ENCODE measurements around the gene SERPINF2. TPM values are rescaled to one million over a fixed set of nuclear protein-coding genes. Genes with fewer than 3 reads are reported as not detected.

Gene SERPINF2
- total RNA-seq, 1 donor from 2014 or later, result 28.3 TPM

DNA sequence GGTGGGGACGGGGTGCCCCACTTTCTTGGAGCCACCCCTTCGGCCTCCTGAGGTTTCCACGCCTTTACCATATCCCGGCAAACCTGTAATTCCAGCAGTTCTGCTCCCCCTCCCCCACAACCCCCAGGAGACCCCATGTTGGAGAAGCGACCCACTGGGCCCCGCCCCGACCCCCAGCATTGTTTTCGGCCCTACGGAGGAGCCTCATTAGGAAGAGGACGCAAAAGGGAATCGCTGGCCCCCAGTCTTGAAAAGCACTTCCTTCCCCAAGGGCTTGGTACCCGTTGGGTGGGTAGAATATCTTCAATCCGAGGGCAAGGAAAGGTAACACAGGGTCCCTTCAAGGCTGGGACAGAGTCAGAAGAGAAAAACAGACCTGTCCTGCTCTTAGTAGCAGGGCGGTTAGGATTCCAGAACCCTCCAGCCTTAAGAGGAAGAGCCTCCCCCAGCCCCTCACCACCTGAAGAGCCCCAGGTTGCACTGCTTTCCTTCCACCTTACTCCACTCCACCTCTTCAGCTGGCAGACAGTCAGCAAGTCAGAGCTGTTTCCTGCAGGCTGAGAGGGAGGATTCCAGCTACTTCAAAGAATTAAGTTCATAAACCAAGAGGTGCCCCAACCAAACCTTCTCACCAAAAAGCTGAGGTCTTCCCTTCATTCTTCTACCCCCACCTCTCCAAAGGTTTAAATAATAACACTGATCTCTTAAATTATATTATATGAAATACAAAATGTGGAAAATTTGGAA is 31.7 kb upstream of the SERPINF2 start:
- Mint-ChIP-seq H3K36me3 (no peaks in the 10 kb centered on the region), H3K9me3 (no peaks in the 10 kb centered on the region), H3K27ac (peak overlapping the region; percentile 85), H3K4me3 (peak overlapping the region; percentile 81), H3K27me3 (peaks cover 3% of the 10 kb centered on the region), H3K4me1 (ENCODE audit: unreplicated experiment) (peaks cover 24% of the 10 kb centered on the region)
- TF ChIP-seq, protein P1, sequence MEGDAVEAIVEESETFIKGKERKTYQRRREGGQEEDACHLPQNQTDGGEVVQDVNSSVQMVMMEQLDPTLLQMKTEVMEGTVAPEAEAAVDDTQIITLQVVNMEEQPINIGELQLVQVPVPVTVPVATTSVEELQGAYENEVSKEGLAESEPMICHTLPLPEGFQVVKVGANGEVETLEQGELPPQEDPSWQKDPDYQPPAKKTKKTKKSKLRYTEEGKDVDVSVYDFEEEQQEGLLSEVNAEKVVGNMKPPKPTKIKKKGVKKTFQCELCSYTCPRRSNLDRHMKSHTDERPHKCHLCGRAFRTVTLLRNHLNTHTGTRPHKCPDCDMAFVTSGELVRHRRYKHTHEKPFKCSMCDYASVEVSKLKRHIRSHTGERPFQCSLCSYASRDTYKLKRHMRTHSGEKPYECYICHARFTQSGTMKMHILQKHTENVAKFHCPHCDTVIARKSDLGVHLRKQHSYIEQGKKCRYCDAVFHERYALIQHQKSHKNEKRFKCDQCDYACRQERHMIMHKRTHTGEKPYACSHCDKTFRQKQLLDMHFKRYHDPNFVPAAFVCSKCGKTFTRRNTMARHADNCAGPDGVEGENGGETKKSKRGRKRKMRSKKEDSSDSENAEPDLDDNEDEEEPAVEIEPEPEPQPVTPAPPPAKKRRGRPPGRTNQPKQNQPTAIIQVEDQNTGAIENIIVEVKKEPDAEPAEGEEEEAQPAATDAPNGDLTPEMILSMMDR (conservative IDR thresholded peaks at IDR 0.05), result no peak
- DNase-seq (ENCODE audit: extremely low spot score, unreplicated experiment), result no peak

DNA sequence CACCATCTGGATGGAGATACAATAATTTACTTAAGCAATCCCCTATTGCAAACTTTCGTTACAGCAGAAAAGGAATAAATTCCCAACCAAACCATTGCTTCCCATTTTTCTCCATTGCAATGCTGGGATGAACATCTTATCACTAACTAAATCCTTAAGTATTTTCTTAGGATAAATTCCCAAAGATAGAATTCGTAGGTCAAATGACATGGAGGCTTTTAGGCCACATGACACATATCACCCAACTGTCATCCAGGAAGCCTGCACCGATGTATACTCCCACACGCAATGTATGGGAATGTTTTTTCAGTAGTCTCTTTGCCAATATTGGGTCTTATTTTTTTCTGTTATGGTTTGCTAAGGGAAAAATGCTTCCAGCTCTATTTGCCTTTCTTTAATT is 30.9 kb upstream of the SERPINF2 start:
- peaks cover 24% of the 10 kb centered on the region for H3K4me1 Mint-ChIP-seq (ENCODE audit: unreplicated experiment)
- peak overlapping the region; percentile 85 for H3K27ac Mint-ChIP-seq
- peaks cover 3% of the 10 kb centered on the region for H3K27me3 Mint-ChIP-seq
- no peak for DNase-seq (ENCODE audit: extremely low spot score, unreplicated experiment)
- H3K4me3 Mint-ChIP-seq, result peak overlapping the region; percentile 88
- H3K9me3 Mint-ChIP-seq, result no peaks in the 10 kb centered on the region
- no peaks in the 10 kb centered on the region for H3K36me3 Mint-ChIP-seq
- TF ChIP-seq, protein P1 (conservative IDR thresholded peaks at IDR 0.05), result no peak

DNA sequence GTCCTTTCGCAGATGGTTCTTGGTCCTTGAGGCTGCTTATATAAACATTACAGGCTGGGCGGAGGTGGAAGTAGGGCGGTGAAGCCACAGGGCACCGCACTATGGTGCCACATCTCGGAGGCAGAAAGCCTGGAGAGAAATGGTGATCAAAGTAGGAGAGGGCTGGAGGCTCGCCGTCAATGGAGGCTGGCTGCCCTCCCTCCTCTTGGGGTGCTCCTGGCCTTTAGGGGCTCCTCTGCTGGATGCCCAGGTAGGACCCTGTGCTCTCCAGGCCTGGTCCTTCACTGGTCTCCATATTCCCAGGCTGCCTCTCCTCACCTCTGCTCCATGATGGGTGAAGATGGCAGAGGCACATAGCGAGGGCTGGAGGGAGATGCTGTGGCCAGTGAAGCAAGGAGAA is 30.4 kb upstream of the SERPINF2 start:
- Mint-ChIP-seq H3K4me1 (ENCODE audit: unreplicated experiment) (peaks cover 24% of the 10 kb centered on the region), H3K27me3 (peaks cover 1% of the 10 kb centered on the region), H3K36me3 (no peaks in the 10 kb centered on the region), H3K4me3 (peak overlapping the region; percentile 88), H3K27ac (peak overlapping the region; percentile 85), H3K9me3 (no peaks in the 10 kb centered on the region)
- no peak for DNase-seq (ENCODE audit: extremely low spot score, unreplicated experiment)
- TF ChIP-seq, protein P1 (conservative IDR thresholded peaks at IDR 0.05), result no peak

DNA sequence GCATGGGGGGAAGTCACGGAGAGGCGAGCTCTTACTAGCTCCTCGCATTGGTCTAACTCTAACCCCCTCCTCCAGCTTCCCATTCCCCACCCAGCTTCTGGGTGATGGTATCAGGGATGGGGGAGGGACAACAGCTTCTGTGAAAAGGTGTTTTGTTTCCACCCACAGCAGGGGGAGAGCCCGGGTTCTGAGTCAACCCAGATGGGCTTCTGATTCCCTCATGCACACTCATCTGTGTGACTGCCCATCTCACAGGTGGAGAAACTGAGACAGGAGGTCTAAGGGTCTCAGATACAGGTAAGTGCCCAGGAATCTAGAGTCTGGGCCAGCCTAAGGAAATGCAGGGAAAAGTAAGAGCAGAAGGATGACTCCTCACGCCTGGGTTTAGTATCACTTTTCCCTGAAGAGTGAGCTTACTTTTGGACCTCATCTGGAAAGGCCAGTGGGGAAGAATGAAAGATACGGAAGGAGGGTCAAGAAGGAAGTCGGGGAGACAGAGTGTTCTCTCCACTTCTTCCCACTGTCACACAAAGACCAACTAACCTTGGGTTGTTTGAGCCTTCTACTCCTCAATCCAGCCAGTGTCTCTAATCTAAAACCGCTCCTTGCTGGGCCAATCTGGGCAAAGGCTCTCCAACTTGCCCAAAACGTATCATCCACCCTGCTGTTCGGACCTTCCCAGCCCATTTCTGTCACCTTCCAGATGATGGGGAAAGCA is 29.4 kb upstream of the SERPINF2 start:
- H3K4me3 Mint-ChIP-seq, result peak overlapping the region; percentile 88
- peak overlapping the region; percentile 98 for H3K27ac Mint-ChIP-seq
- no peaks in the 10 kb centered on the region for H3K27me3 Mint-ChIP-seq
- TF ChIP-seq, protein P1 (conservative IDR thresholded peaks at IDR 0.05), result no peak
- no peaks in the 10 kb centered on the region for H3K9me3 Mint-ChIP-seq
- H3K36me3 Mint-ChIP-seq, result no peaks in the 10 kb centered on the region
- H3K4me1 Mint-ChIP-seq (ENCODE audit: unreplicated experiment), result peaks cover 24% of the 10 kb centered on the region
- no peak for DNase-seq (ENCODE audit: extremely low spot score, unreplicated experiment)

DNA sequence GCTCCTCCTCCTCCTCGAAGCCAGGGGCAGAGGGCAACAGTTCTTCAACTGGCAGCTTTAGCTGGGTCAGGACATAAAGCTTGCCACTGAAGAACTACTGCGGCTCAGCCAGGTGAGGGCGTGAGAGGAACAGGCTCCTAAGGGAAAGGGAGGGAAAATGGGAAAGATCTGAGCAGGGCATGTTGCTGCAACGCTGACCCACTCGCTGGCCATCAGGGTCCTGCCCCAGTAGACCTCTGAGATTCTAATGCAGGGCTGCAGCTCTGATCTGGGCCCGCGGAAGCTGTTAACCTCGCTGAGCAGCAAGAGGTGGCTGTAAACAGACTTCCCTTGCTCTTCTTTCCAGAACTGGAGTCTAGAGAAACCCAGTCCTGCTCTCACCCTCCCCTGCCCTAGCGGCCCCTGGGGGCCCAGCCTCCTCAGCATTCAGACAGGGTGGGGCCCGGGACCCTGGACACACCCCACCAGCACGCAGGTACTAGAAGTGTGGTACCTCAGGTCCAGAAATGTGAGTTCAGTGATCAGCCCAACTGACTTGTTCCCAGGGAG is 28.7 kb upstream of the SERPINF2 start:
- TF ChIP-seq, protein P1 (conservative IDR thresholded peaks at IDR 0.05), result peak; percentile 65
- H3K36me3 Mint-ChIP-seq, result no peaks in the 10 kb centered on the region
- DNase-seq (ENCODE audit: extremely low spot score, unreplicated experiment), result no peak
- peak overlapping the region; percentile 98 for H3K27ac Mint-ChIP-seq
- H3K9me3 Mint-ChIP-seq, result no peaks in the 10 kb centered on the region
- no peaks in the 10 kb centered on the region for H3K27me3 Mint-ChIP-seq
- H3K4me3 Mint-ChIP-seq, result peak overlapping the region; percentile 88
- H3K4me1 Mint-ChIP-seq (ENCODE audit: unreplicated experiment), result peaks cover 24% of the 10 kb centered on the region
